OCI-LY1 (cell line): ENCODE results near the gene SNU13.
"Not testable (repeated sequence)": the region's sequence is repeated elsewhere in the genome, so short reads cannot be mapped to it uniquely, and the experiment has no call there.

Source experiments
- H2AFZ ChIP-seq: fragments of 200-600 bp; sonication (generic), shearing (Covaris generic); 2 replicates; pipeline ENCODE4 v1.6.0; 2014; ENCODE audit warnings: antibody characterized with exemption, mild to moderate bottlenecking, low read length
- H3F3A ChIP-seq: fragments of 200-600 bp; sonication (generic), shearing (Covaris generic); 2 replicates; pipeline ENCODE4 v1.6.0; 2014; ENCODE audit warnings: mild to moderate bottlenecking, antibody characterized with exemption, low read length, moderate library complexity; ENCODE audit not compliant: insufficient read depth
- H3K27ac ChIP-seq: fragments of 200-600 bp; sonication (generic); 2 replicates; pipeline ENCODE4 v1.5.1; 2014; ENCODE audit warnings: low read length, mixed run types, mild to moderate bottlenecking, low read depth; ENCODE audit not compliant: poor library complexity, severe bottlenecking
- H3K27me3 ChIP-seq: fragments of 200-600 bp; sonication (generic); 2 replicates; pipeline ENCODE4 v1.6.0; 2014; ENCODE audit warnings: antibody characterized with exemption, mild to moderate bottlenecking, low read length, moderate library complexity; ENCODE audit not compliant: insufficient read depth
- H3K36me3 ChIP-seq: fragments of 200-600 bp; sonication (generic); 2 replicates; pipeline ENCODE4 v1.6.1; 2014; ENCODE audit warnings: mild to moderate bottlenecking, antibody characterized with exemption, low read length, moderate library complexity, mixed read lengths; ENCODE audit not compliant: insufficient read depth
- H3K4me1 ChIP-seq: fragments of 200-600 bp; sonication (generic); 2 replicates; pipeline ENCODE4 v1.5.1; 2014; ENCODE audit warnings: mild to moderate bottlenecking, low read length, moderate library complexity; ENCODE audit not compliant: insufficient read depth, severe bottlenecking
- H3K4me2 ChIP-seq: fragments of 200-600 bp; sonication (generic), shearing (Covaris generic); 2 replicates; pipeline ENCODE4 v1.6.1; 2014; ENCODE audit warnings: low read length
- H3K4me3 ChIP-seq: fragments of 200-600 bp; sonication (generic); 2 replicates; pipeline ENCODE4 v1.5.1; 2014; ENCODE audit warnings: low read length, low read depth, mild to moderate bottlenecking, mixed read lengths; ENCODE audit not compliant: poor library complexity, severe bottlenecking
- H3K79me2 ChIP-seq: fragments of 200-600 bp; shearing (Covaris generic); 2 replicates; pipeline ENCODE4 v1.6.1; 2016; ENCODE audit warnings: mixed run types, low read length, mixed read lengths; ENCODE audit not compliant: insufficient read depth
- H3K9ac ChIP-seq: fragments of 200-600 bp; sonication (generic), shearing (Covaris generic); 2 replicates; pipeline ENCODE4 v1.6.1; 2014; ENCODE audit warnings: mild to moderate bottlenecking, low read length, mixed read lengths
- H3K9me2 ChIP-seq: fragments of 200-600 bp; sonication (generic), shearing (Covaris generic); 2 replicates; pipeline ENCODE4 v1.6.1; 2014; ENCODE audit warnings: low read depth, mild to moderate bottlenecking, low read length, mixed read lengths
- H3K9me3 ChIP-seq: fragments of 200-600 bp; shearing (Covaris generic); 2 replicates; pipeline ENCODE4 v1.6.1; 2014; ENCODE audit warnings: low read length, mixed read lengths
- H4K20me1 ChIP-seq: fragments of 200-600 bp; sonication (generic), shearing (Covaris generic); 2 replicates; pipeline ENCODE4 v1.6.0; 2016; ENCODE audit warnings: mild to moderate bottlenecking, low read length; ENCODE audit not compliant: insufficient read depth
- CTCF ChIP-seq: fragments of 200-600 bp; sonication (generic), shearing (Covaris generic); IDR thresholded peaks from 2 replicates; pipeline ENCODE4 v1.5.1; 2017; ENCODE audit warnings: mild to moderate bottlenecking, antibody characterized with exemption, low read length, moderate library complexity, mixed read lengths
- EZH2 ChIP-seq: fragments of 200-600 bp; sonication (generic), shearing (Covaris generic); IDR thresholded peaks from 2 replicates; pipeline ENCODE4 v1.8.0; 2017; ENCODE audit warnings: borderline replicate concordance, mixed run types, mild to moderate bottlenecking, antibody characterized with exemption, low read length, moderate library complexity, mixed read lengths

SNU13 gene

GRCh38 chr22:41638124-41638523, 50.5 kb downstream of the SNU13 start:
- H3F3A ChIP-seq = no peaks in the 10 kb centered on the region
- no peaks in the 10 kb centered on the region for H4K20me1 ChIP-seq
- H3K4me2 ChIP-seq = no peak overlapping the region
- no peak overlapping the region for H2AFZ ChIP-seq
- H3K9me3 ChIP-seq = no peaks in the 10 kb centered on the region
- H3K4me3 ChIP-seq = no peak overlapping the region
- H3K27me3 ChIP-seq = no peaks in the 10 kb centered on the region
- H3K9me2 ChIP-seq = no peaks in the 10 kb centered on the region
- H3K36me3 ChIP-seq = peaks cover 100% of the 10 kb centered on the region
- H3K4me1 ChIP-seq = no peaks in the 10 kb centered on the region
- H3K9ac ChIP-seq = no peak overlapping the region
- no peak for TF ChIP-seq EZH2
- TF ChIP-seq CTCF = no peak
- 0 out of 2 replicates have a peak, but pooled peaks cover 2% of the 10 kb centered on the region for H3K79me2 ChIP-seq
- no peak overlapping the region for H3K27ac ChIP-seq

GRCh38 chr22:41637623-41638022, 51.0 kb downstream of the SNU13 start:
- H3K9ac ChIP-seq, H2AFZ ChIP-seq, H3K27me3 ChIP-seq, H3F3A ChIP-seq, H3K4me3 ChIP-seq, H3K9me3 ChIP-seq, H3K79me2 ChIP-seq, H4K20me1 ChIP-seq, H3K27ac ChIP-seq, H3K9me2 ChIP-seq, H3K4me2 ChIP-seq, H3K4me1 ChIP-seq: not testable (repeated sequence)
- H3K36me3 ChIP-seq = peaks cover 96% of the 10 kb centered on the region

GRCh38 chr22:41636467-41636866, 52.2 kb downstream of the SNU13 start:
- Histone ChIP-seq H3K79me2 (0 out of 2 replicates have a peak, but pooled peaks cover 2% of the 10 kb centered on the region), H3K36me3 (peaks cover 93% of the 10 kb centered on the region), H4K20me1 (no peaks in the 10 kb centered on the region), H3F3A (no peaks in the 10 kb centered on the region), H3K4me2 (no peak overlapping the region), H3K4me3 (no peak overlapping the region), H3K9ac (no peak overlapping the region), H3K9me2 (no peaks in the 10 kb centered on the region), H3K9me3 (no peaks in the 10 kb centered on the region), H2AFZ (no peak overlapping the region), H3K4me1 (no peaks in the 10 kb centered on the region), H3K27ac (no peak overlapping the region), H3K27me3 (no peaks in the 10 kb centered on the region)
- TF ChIP-seq CTCF (no peak), EZH2 (no peak)

- H3K9me2 ChIP-seq, H2AFZ ChIP-seq, H3K4me1 ChIP-seq, H4K20me1 ChIP-seq, H3K27me3 ChIP-seq, H3K27ac ChIP-seq, H3F3A ChIP-seq, H3K79me2 ChIP-seq, H3K9me3 ChIP-seq, H3K9ac ChIP-seq, H3K4me2 ChIP-seq, H3K4me3 ChIP-seq: not testable (repeated sequence)
- H3K36me3 ChIP-seq = peaks cover 90% of the 10 kb centered on the region
These were observed 54.1 kb downstream of the SNU13 start for GRCh38 chr22:41634610-41635009.

GRCh38 chr22:41631615-41632014, 57.1 kb downstream of the SNU13 start:
- not testable (repeated sequence) for H4K20me1 ChIP-seq, H3K4me2 ChIP-seq, H3K4me3 ChIP-seq, H3F3A ChIP-seq, H3K9me3 ChIP-seq, H3K4me1 ChIP-seq, H2AFZ ChIP-seq, H3K9me2 ChIP-seq, H3K27me3 ChIP-seq, H3K79me2 ChIP-seq, H3K9ac ChIP-seq, H3K27ac ChIP-seq
- H3K36me3 ChIP-seq = peaks cover 90% of the 10 kb centered on the region

GRCh38 chr22:41631115-41631514, 57.6 kb downstream of the SNU13 start:
- H3K36me3 ChIP-seq = peaks cover 85% of the 10 kb centered on the region
- not testable (repeated sequence) for H4K20me1 ChIP-seq, H3K9ac ChIP-seq, H3K9me2 ChIP-seq, H3K4me1 ChIP-seq, H3K79me2 ChIP-seq, H3K4me3 ChIP-seq, H3K27ac ChIP-seq, H3K27me3 ChIP-seq, H3K4me2 ChIP-seq, H3K9me3 ChIP-seq, H3F3A ChIP-seq, H2AFZ ChIP-seq
